Activated CD8-positive, alpha-beta memory T cell treated with anti-CD3 and anti-CD28 coated beads for 48 hours (primary cell): ENCODE results near the gene CYP2C19.
"Not testable (repeated sequence)": the region's sequence is repeated elsewhere in the genome, so short reads cannot be mapped to it uniquely, and the experiment has no call there.

Experiments
- DNase-seq, 3 experiments: peaks; one replicate each; pipeline ENCODE4 v3.0.0-alpha.2; 2020; ENCODE audit warnings: low read depth in 2 of 3, low spot score in 2 of 3

CYP2C19 gene

GRCh38 chr10:94878649-94879048 is 116.2 kb downstream of the CYP2C19 start:
- no peak for DNase-seq

- DNase-seq: no peak
Observed at GRCh38 chr10:94879214-94879613, 116.7 kb downstream of the CYP2C19 start.

GRCh38 chr10:94889123-94889522 is 126.6 kb downstream of the CYP2C19 start:
- DNase-seq: no peak

- no peak for DNase-seq
Observed at GRCh38 chr10:94890264-94891022, 128.0 kb downstream of the CYP2C19 start.

- not testable (repeated sequence) for DNase-seq
Observed at GRCh38 chr10:94898414-94898813, 135.9 kb downstream of the CYP2C19 start.

DNA sequence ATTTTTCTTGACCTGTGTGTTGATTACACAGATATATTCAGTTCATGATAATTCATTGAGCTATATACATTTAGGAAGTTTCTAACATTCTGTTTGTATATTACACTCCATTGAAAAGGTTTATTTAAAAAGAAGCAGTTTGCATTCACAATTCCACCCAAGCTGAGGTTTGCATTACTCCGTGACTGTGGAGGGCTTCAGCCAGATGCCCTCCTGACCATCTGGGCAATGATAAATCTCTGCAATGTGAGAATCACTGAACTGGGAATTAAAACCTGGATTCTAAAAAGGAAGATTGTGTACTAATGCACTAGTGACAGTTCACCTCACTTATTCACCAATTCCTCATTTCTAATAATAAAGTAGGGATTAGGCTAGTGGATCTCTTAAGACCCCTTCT is 139.6 kb downstream of the CYP2C19 start:
- DNase-seq: no peak

- no peak for DNase-seq
Observed at GRCh38 chr10:94902570-94902969, 140.1 kb downstream of the CYP2C19 start.
